GM19193 (cell line): ENCODE results near the gene ASB4.

Source experiments
- POLR2A ChIP-seq: IDR thresholded peaks from 4 replicates; pipeline ENCODE4 v1.6.1; 2011; ENCODE audit not compliant: insufficient read depth, insufficient read length; ENCODE audit errors: extremely low read depth

ASB4 gene

GRCh38 chr7:95503271-95504131, 17.8 kb downstream of the ASB4 start:
- TF ChIP-seq POLR2A = no peak

GRCh38 chr7:95508780-95509179, 23.0 kb downstream of the ASB4 start:
- no peak for TF ChIP-seq POLR2A

GRCh38 chr7:95509199-95509598, 23.5 kb downstream of the ASB4 start:
- TF ChIP-seq POLR2A = no peak

GRCh38 chr7:95511716-95512260, 26.0 kb downstream of the ASB4 start:
- TF ChIP-seq POLR2A = no peak

GRCh38 chr7:95517458-95517857, 31.7 kb downstream of the ASB4 start:
- no peak for TF ChIP-seq POLR2A

GRCh38 chr7:95517870-95518269, 32.1 kb downstream of the ASB4 start:
- no peak for TF ChIP-seq POLR2A

- no peak for TF ChIP-seq POLR2A
These were observed 34.4 kb downstream of the ASB4 start for GRCh38 chr7:95520136-95520535.

GRCh38 chr7:95525503-95525902, 39.8 kb downstream of the ASB4 start:
- no peak for TF ChIP-seq POLR2A

- TF ChIP-seq POLR2A = no peak
These were observed 40.5 kb downstream of the ASB4 start for GRCh38 chr7:95526128-95526738.

GRCh38 chr7:95527033-95527775, 41.5 kb downstream of the ASB4 start:
- no peak for TF ChIP-seq POLR2A

GRCh38 chr7:95527776-95528250, 42.1 kb downstream of the ASB4 start:
- no peak for TF ChIP-seq POLR2A

GRCh38 chr7:95529701-95530100, 44.0 kb downstream of the ASB4 start:
- no peak for TF ChIP-seq POLR2A

GRCh38 chr7:95530881-95531280, 45.1 kb downstream of the ASB4 start:
- no peak for TF ChIP-seq POLR2A

- no peak for TF ChIP-seq POLR2A
These were observed 46.0 kb downstream of the ASB4 start for GRCh38 chr7:95531605-95532219.

GRCh38 chr7:95534796-95535195, 49.1 kb downstream of the ASB4 start:
- no peak for TF ChIP-seq POLR2A
